GM23248 (cell line): ENCODE data around the gene MFSD6.

Source experiments
- EZH2 ChIP-seq: fragments of 200-600 bp; sonication (generic); IDR thresholded peaks from 2 replicates; pipeline ENCODE4 v1.6.1; 2018; ENCODE audit warnings: antibody characterized with exemption, mild to moderate bottlenecking; ENCODE audit not compliant: insufficient read depth, poor library complexity, severe bottlenecking
- EZH2phosphoT487 ChIP-seq: fragments of 200-600 bp; sonication (generic); IDR thresholded peaks from 2 replicates; pipeline ENCODE4 v1.6.1; 2018; ENCODE audit warnings: antibody characterized with exemption, moderate library complexity, mild to moderate bottlenecking, low read depth; ENCODE audit not compliant: insufficient read depth

DNA sequence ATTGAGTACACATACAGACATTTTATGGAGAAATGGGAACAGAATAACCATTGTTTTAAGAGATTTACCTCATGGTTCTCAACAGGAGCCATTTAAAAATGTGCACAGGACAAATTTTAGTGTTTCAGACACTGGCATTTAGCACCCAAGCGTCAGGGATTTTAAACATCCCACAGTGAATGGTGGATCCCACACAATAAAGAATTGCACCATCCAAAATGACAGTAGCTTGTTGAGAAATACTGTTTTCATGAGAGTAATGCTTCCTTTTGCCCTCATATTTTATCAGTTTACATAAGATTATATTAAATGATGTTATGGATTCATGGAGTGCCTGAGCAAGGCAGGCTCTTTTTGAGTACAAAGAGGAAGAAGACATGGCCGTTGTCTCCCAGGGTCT, 54.0 kb downstream of the MFSD6 start:
- TF ChIP-seq EZH2: no peak
- no peak for TF ChIP-seq EZH2phosphoT487
